ENCODE measurements around the gene DDX6.

GRCh38 chr11:118778898-118779297 is 12.1 kb downstream of the DDX6 start:
- TF ChIP-seq CTCF (IDR thresholded peaks at IDR 0.05) (no peak), EZH2 (IDR thresholded peaks at IDR 0.05) (no peak)

All from neural progenitor cell (in vitro differentiated cells).